AG04450 (cell line): Measurements from ENCODE around the gene ST3GAL3. TPM values are rescaled to one million over a fixed set of nuclear protein-coding genes. Genes with fewer than 3 reads are reported as not detected.

Experiments
- CTCF ChIA-PET: fragments of 300-600, 350-600 bp; formaldehyde crosslinking; extraction: SDS; loops from one replicate; lab custom pipeline; 2022; ENCODE audit warnings: antibody characterized with exemption, inconsistent platforms; lab: Charles Lee
- POLR2A ChIA-PET: fragments of 350-600 bp; formaldehyde crosslinking; extraction: SDS; loops from one replicate; lab custom pipeline; 2021; ENCODE audit warnings: antibody characterized with exemption, inconsistent platforms; lab: Yijun Ruan, JAX
- DNase-seq: peaks from one replicate; pipeline ENCODE4 v3.0.0-alpha.2; 2011; ENCODE audit warnings: low read depth, low spot score
- H3K27ac ChIP-seq: one replicate; pipeline ENCODE4 v1.5.1; 2012; ENCODE audit warnings: low read depth, low read length, control low read depth
- H3K27me3 ChIP-seq: one replicate; pipeline ENCODE4 v1.6.0; 2012; ENCODE audit warnings: low read length; ENCODE audit not compliant: control insufficient read depth, insufficient read depth
- H3K4me3 ChIP-seq: 2 replicates; pipeline ENCODE4 v1.5.1; 2011; ENCODE audit warnings: mild to moderate bottlenecking, low read depth, low read length, control low read depth
- H3K9me3 ChIP-seq: 2 replicates; pipeline ENCODE4 v1.5.1; 2012; ENCODE audit warnings: low read length; ENCODE audit not compliant: control insufficient read depth, insufficient read depth
- polyA plus RNA-seq: library from polyadenylated mRNA; depleted of rRNA; stranded (reverse); fragments of >200 nt; gene quantifications from 2 replicates; pipeline ENCODE4 v1.2.3, GENCODE V29; 2011
- TF ChIP-seq, protein P1 (sequence below): IDR thresholded peaks from 2 replicates; pipeline ENCODE4 v1.5.1; 2011; ENCODE audit warnings: low read depth, low read length, control low read depth, inconsistent platforms

ST3GAL3 gene
- polyA plus RNA-seq, 1 experiment, result 11.5 TPM

DNA sequence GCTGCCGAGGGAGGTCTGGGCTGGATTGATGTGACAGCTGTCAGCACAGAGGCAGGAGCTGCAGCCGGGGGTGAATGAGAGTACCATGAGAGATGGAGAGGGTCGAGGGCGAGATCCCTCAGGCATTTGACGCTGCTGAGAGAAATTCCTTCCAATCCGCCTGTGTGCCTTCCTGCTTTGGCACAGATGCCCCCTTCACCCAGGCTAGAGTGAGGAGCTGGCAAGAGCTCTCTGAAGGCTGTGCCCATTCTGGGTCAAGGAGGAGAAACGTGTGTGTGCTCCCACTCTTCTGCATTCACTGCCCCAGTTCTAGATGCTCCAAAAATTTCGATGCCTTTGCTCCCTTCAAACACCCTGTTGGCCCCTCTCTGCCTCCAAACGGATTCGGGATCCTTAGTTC is 231.0 kb downstream of the ST3GAL3 start:
- POLR2A ChIA-PET, result no interaction called here
- no peaks in the 10 kb centered on the region for H3K9me3 ChIP-seq
- TF ChIP-seq, protein P1, sequence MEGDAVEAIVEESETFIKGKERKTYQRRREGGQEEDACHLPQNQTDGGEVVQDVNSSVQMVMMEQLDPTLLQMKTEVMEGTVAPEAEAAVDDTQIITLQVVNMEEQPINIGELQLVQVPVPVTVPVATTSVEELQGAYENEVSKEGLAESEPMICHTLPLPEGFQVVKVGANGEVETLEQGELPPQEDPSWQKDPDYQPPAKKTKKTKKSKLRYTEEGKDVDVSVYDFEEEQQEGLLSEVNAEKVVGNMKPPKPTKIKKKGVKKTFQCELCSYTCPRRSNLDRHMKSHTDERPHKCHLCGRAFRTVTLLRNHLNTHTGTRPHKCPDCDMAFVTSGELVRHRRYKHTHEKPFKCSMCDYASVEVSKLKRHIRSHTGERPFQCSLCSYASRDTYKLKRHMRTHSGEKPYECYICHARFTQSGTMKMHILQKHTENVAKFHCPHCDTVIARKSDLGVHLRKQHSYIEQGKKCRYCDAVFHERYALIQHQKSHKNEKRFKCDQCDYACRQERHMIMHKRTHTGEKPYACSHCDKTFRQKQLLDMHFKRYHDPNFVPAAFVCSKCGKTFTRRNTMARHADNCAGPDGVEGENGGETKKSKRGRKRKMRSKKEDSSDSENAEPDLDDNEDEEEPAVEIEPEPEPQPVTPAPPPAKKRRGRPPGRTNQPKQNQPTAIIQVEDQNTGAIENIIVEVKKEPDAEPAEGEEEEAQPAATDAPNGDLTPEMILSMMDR, result no peak
- no peak overlapping the region for H3K27ac ChIP-seq
- no peaks in the 10 kb centered on the region for H3K27me3 ChIP-seq
- no peak overlapping the region for H3K4me3 ChIP-seq
- DNase-seq, result no peak
- CTCF ChIA-PET, result interaction anchor here (6.8 kb wide), 1 partner anchor 175 kb away, joined by 438 read pairs; no protein-coding TSS in a partner anchor

DNA sequence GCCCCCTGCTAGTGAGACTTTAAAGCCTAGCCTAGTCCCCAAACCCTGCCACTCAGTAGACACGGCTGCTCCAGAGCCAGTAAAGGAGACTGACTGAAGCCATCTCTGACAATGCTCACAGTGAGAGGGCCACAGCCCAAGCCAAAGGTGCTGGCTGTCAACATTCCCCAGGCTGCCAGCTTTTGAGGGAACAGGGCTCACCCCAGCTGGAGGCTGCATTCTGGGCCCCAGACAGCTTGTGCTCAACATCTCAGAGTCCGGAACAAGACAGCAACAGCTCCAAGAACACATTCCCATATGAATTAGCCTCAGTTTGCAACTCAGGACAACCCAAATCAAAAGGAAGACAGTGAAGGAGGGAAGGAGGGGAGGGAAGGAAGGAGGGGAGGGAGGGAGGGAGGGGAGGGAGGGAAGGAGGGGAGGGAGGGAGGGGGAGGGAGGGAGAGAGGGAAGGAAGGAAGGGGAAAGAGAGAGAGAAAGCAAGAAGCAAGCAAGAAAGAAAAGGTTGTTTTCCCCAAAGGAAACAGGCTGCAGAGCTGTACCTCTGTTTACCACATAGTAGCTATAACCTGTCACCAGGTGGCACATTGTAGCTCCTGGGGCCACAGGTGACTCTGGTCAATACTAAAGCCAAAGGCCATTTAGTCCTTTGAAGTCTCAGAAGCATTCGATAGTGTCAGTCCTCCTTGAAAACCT is 231.7 kb downstream of the ST3GAL3 start:
- Histone ChIP-seq H3K27me3 (no peaks in the 10 kb centered on the region), H3K9me3 (no peaks in the 10 kb centered on the region), H3K4me3 (no peak overlapping the region), H3K27ac (no peak overlapping the region)
- no peak for DNase-seq
- TF ChIP-seq, protein P1, result no peak
- CTCF ChIA-PET, result interaction anchor here (0.8 to 6.8 kb wide), 4 partner anchors 109 to 176 kb away, joined by 3 to 438 read pairs (median 7); no protein-coding TSS in a partner anchor
- POLR2A ChIA-PET, result no interaction called here

- Histone ChIP-seq H3K27ac (no peak overlapping the region), H3K4me3 (no peak overlapping the region), H3K9me3 (no peaks in the 10 kb centered on the region; the same call in 1 of the 2 replicates), H3K27me3 (no peaks in the 10 kb centered on the region)
- ChIA-PET POLR2A (no interaction called here), CTCF (interaction anchor here (1.5 to 7.5 kb wide), 2 partner anchors 8 to 179 kb away, joined by 8 to 80 read pairs; partner anchors contain the start of gene ARTN)
- no peak for DNase-seq
- TF ChIP-seq, protein P1, result no peak
These were observed 235.1 kb downstream of the ST3GAL3 start for GRCh38 chr1:43942411-43942810.

GRCh38 chr1:43944860-43945259 is 237.5 kb downstream of the ST3GAL3 start:
- Histone ChIP-seq H3K27me3 (no peaks in the 10 kb centered on the region), H3K9me3 (no peaks in the 10 kb centered on the region; the same call in 1 of the 2 replicates), H3K4me3 (no peak overlapping the region), H3K27ac (no peak overlapping the region)
- TF ChIP-seq, protein P1, result no peak
- ChIA-PET CTCF (interaction anchor here (1.0 to 7.5 kb wide), 3 partner anchors 11 to 181 kb away, joined by 6 to 80 read pairs (median 27); partner anchors contain the start of gene ARTN), POLR2A (interaction anchor here (1.3 kb wide), 1 partner anchor 10 kb away, joined by 5 read pairs; no protein-coding TSS in a partner anchor)
- no peak for DNase-seq
